BE2C (cell line): Measurements from ENCODE around the gene CSTA.

ENCODE experiments used
- DNase-seq: peaks from one replicate; pipeline ENCODE4 v3.0.0-alpha.2; 2020
- H3K27me3 ChIP-seq: fragments of 250-450 bp; sonication (Bioruptor Pico); 2 replicates; pipeline ENCODE4 v1.5.1; 2020; ENCODE audit warnings: mild to moderate bottlenecking
- H3K36me3 ChIP-seq: fragments of 250-450 bp; sonication (Bioruptor Pico); 2 replicates; pipeline ENCODE4 v1.5.1; 2020; ENCODE audit warnings: mild to moderate bottlenecking
- H3K4me1 ChIP-seq: fragments of 250-450 bp; sonication (Bioruptor Pico); 2 replicates; pipeline ENCODE4 v1.5.1; 2020
- H3K4me3 ChIP-seq: 2 replicates; pipeline ENCODE4 v1.5.1; 2011; ENCODE audit warnings: low read depth, low read length
- H3K9me3 ChIP-seq: fragments of 250-450 bp; sonication (Bioruptor Pico); 2 replicates; pipeline ENCODE4 v1.5.1; 2020
- CTCF ChIP-seq: IDR thresholded peaks from 2 replicates; pipeline ENCODE4 v1.5.1; 2012; ENCODE audit warnings: mild to moderate bottlenecking, low read depth, low read length

CSTA gene

GRCh38 chr3:122313281-122313680 is 11.8 kb upstream of the CSTA start:
- no peak for DNase-seq
- no peaks in the 10 kb centered on the region for H3K9me3 ChIP-seq
- no peak for TF ChIP-seq CTCF

GRCh38 chr3:122314228-122314876 is 10.7 kb upstream of the CSTA start:
- Histone ChIP-seq H3K4me3 (no peak overlapping the region), H3K9me3 (no peaks in the 10 kb centered on the region; the same call in 1 of the 2 replicates), H3K27me3 (peaks cover 28% of the 10 kb centered on the region), H3K4me1 (no peaks in the 10 kb centered on the region), H3K36me3 (no peaks in the 10 kb centered on the region)
- no peak for TF ChIP-seq CTCF
- DNase-seq, result no peak

More at GRCh38 chr3:122313281-122313680, 11.8 kb upstream of the CSTA start:
- H3K4me3 ChIP-seq, result no peak overlapping the region
- no peaks in the 10 kb centered on the region for H3K4me1 ChIP-seq
- H3K36me3 ChIP-seq, result no peaks in the 10 kb centered on the region
- peaks cover 33% of the 10 kb centered on the region for H3K27me3 ChIP-seq

GRCh38 chr3:122315619-122316018 is 9.4 kb upstream of the CSTA start:
- H3K27me3 ChIP-seq, result peaks cover 28% of the 10 kb centered on the region
- H3K4me1 ChIP-seq, result no peaks in the 10 kb centered on the region
- H3K9me3 ChIP-seq, result no peaks in the 10 kb centered on the region; the same call in 1 of the 2 replicates
- DNase-seq, result peak; percentile 8
- peak; percentile 14; the same call in 1 of the 2 replicates for TF ChIP-seq CTCF
- H3K4me3 ChIP-seq, result no peak overlapping the region
- no peaks in the 10 kb centered on the region for H3K36me3 ChIP-seq

GRCh38 chr3:122316368-122316767 is 8.7 kb upstream of the CSTA start:
- no peaks in the 10 kb centered on the region; the same call in 1 of the 2 replicates for H3K9me3 ChIP-seq
- no peaks in the 10 kb centered on the region for H3K36me3 ChIP-seq
- H3K4me3 ChIP-seq, result no peak overlapping the region
- no peak for DNase-seq
- H3K4me1 ChIP-seq, result no peaks in the 10 kb centered on the region
- H3K27me3 ChIP-seq, result peaks cover 28% of the 10 kb centered on the region
- no peak for TF ChIP-seq CTCF

- DNase-seq, result no peak
- no peaks in the 10 kb centered on the region for H3K4me1 ChIP-seq
Measured at GRCh38 chr3:122318620-122319019, 6.4 kb upstream of the CSTA start.

More at GRCh38 chr3:122318620-122319019, 6.4 kb upstream of the CSTA start:
- peaks cover 14% of the 10 kb centered on the region for H3K27me3 ChIP-seq
- no peaks in the 10 kb centered on the region; the same call in 1 of the 2 replicates for H3K9me3 ChIP-seq
- H3K36me3 ChIP-seq, result no peaks in the 10 kb centered on the region
- TF ChIP-seq CTCF, result no peak
- H3K4me3 ChIP-seq, result no peak overlapping the region
